Rectal smooth muscle tissue (tissue), 1 donor: ENCODE results near the gene OR6A2.
"Not testable (repeated sequence)": the region's sequence is repeated elsewhere in the genome, so short reads cannot be mapped to it uniquely, and the experiment has no call there.

Source experiments
- H3K27ac ChIP-seq: one replicate; pipeline ENCODE4 v1.7.0; 2013; ENCODE audit warnings: low read depth, low read length, inconsistent platforms
- H3K27me3 ChIP-seq: one replicate; pipeline ENCODE4 v1.7.0; 2013; ENCODE audit warnings: low read length; ENCODE audit not compliant: control insufficient read depth, insufficient read depth
- H3K36me3 ChIP-seq: one replicate; pipeline ENCODE4 v1.7.0; 2013; ENCODE audit warnings: low read length; ENCODE audit not compliant: control insufficient read depth, insufficient read depth
- H3K4me1 ChIP-seq: one replicate; pipeline ENCODE4 v1.7.0; 2013; ENCODE audit warnings: low read length; ENCODE audit not compliant: control insufficient read depth, insufficient read depth
- H3K4me3 ChIP-seq: one replicate; pipeline ENCODE4 v1.7.0; 2013; ENCODE audit warnings: low read length
- H3K9ac ChIP-seq: one replicate; pipeline ENCODE4 v1.7.0; 2013; ENCODE audit warnings: low read length

OR6A2 gene

DNA sequence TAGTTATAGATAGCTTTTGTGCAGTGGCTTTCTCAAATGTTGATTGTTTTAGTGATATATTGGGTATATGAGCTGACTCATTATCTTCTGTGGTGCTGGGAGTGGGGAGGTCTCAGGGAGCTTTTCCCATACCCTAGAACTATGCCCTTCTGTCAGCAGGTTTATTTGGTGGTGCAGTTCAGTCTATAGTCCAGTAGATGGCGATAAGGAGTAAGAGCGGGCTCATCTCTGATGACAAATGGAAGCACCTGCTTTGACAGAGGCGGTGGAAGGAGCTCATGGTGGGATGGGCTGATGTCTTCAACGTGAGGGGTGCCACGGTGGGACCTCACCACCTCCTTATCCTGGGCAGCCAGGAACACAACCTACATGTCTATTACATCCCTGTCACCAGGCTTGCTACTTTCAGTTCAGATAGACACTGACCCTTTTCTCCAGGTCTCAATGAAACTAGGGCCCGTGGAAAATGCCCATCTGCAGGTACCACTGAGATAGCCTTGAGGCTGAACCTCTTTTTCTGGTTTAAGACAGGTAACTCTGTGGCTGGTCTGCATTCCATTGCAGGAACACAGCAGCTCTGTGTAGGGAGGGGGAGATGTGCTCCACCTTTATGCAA, 13.0 kb upstream of the OR6A2 start:
- H3K27ac ChIP-seq, result no peak overlapping the region
- no peaks in the 10 kb centered on the region for H3K27me3 ChIP-seq
- H3K4me3 ChIP-seq, result no peak overlapping the region
- H3K9ac ChIP-seq, result no peak overlapping the region
- no peaks in the 10 kb centered on the region for H3K36me3 ChIP-seq
- no peaks in the 10 kb centered on the region for H3K4me1 ChIP-seq

GRCh38 chr11:6801075-6801474, 1.6 kb upstream of the OR6A2 start:
- H3K4me1 ChIP-seq, H3K4me3 ChIP-seq, H3K27ac ChIP-seq, H3K36me3 ChIP-seq, H3K9ac ChIP-seq, H3K27me3 ChIP-seq: not testable (repeated sequence)

DNA sequence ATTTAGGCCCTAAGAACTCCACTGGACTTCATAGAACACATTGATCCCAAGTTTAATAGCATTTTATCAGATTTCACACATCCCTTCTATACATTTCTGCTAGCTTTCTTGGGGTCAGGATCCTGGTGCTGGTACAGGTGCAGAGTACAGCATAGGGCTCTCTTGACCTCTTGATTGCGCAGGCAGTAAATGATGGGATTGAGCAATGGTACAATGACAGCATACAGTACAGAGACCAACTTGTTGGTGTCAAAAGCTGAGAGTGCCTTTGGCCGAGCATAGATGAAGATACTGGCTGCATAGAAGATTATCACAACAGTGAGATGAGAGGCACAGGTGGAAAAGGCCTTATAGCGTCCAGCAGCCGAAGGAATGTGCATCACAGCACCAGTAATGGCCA, 4.8 kb downstream of the OR6A2 start:
- no peaks in the 10 kb centered on the region for H3K36me3 ChIP-seq
- no peak overlapping the region for H3K27ac ChIP-seq
- no peak overlapping the region for H3K9ac ChIP-seq
- H3K27me3 ChIP-seq, result no peaks in the 10 kb centered on the region
- H3K4me1 ChIP-seq, result no peaks in the 10 kb centered on the region
- H3K4me3 ChIP-seq, result no peak overlapping the region

DNA sequence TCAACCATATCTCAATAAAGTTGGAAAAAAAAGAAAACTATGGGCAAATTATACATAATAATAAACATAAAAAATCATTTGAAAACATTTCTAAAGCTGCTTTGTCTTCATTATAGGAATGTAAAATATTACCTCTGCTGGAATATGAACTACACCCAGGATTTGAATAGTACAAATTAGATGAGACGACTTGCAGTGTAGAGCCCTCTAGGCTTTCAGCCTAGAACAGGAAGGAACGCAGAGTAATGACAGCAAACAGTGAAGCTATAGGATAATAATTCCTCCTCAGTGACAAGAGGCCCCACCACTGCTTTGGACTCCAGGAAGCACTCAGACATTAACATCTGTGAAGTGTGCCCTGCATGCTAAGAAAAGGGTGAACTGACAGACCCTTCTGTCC, 8.9 kb downstream of the OR6A2 start:
- no peaks in the 10 kb centered on the region for H3K4me1 ChIP-seq
- H3K9ac ChIP-seq, result no peak overlapping the region
- no peaks in the 10 kb centered on the region for H3K27me3 ChIP-seq
- H3K36me3 ChIP-seq, result no peaks in the 10 kb centered on the region
- no peak overlapping the region for H3K27ac ChIP-seq
- H3K4me3 ChIP-seq, result no peak overlapping the region

GRCh38 chr11:6782720-6783119, 16.8 kb downstream of the OR6A2 start, which contains the start of gene OR2AG1:
Gene OR2AG1, plus strand, starts transcription at chr11:6783020. Its CDS starts 2,018 bp downstream, at chr11:6785038.
- no peak within 1 kb of the TSS for H3K9ac ChIP-seq
- H3K27ac ChIP-seq, result no peak within 1 kb of the TSS
- no peak within 1 kb of the TSS for H3K4me3 ChIP-seq
- H3K36me3 ChIP-seq, result no peaks in the 10 kb centered on the region
- no peaks in the 10 kb centered on the region for H3K27me3 ChIP-seq
- H3K4me1 ChIP-seq, result no peaks in the 10 kb centered on the region

DNA sequence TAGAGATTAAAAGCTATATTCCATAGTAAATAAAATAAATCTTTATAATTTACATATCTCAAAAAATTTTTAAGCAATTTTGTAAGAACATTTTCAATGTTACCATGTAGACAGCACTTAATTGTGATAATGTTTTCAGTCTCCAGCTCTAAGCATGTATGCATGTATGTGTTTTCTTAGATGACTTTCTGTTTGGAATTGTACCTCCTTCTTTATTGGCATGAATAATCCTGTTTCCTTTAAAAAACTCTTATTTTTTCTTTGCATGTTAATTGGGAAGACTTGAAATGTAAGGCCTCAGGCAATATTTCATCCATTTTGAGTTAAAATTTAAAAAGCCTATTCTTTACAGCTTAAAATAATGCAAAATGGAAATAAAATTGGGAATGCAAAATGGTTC, 18.7 kb downstream of the OR6A2 start:
- no peaks in the 10 kb centered on the region for H3K27me3 ChIP-seq
- no peak overlapping the region for H3K4me3 ChIP-seq
- H3K27ac ChIP-seq, result no peak overlapping the region
- no peaks in the 10 kb centered on the region for H3K36me3 ChIP-seq
- H3K4me1 ChIP-seq, result no peaks in the 10 kb centered on the region
- no peak overlapping the region for H3K9ac ChIP-seq

GRCh38 chr11:6778518-6778917, 21.0 kb downstream of the OR6A2 start:
- no peak overlapping the region for H3K4me3 ChIP-seq
- H3K27ac ChIP-seq, result no peak overlapping the region
- no peaks in the 10 kb centered on the region for H3K4me1 ChIP-seq
- no peak overlapping the region for H3K9ac ChIP-seq
- H3K36me3 ChIP-seq, result no peaks in the 10 kb centered on the region
- no peaks in the 10 kb centered on the region for H3K27me3 ChIP-seq

- H3K27ac ChIP-seq, result no peak within 1 kb of the TSS
- no peak within 1 kb of the TSS for H3K9ac ChIP-seq
- no peak within 1 kb of the TSS for H3K4me3 ChIP-seq
- no peaks in the 10 kb centered on the region for H3K4me1 ChIP-seq
- H3K27me3 ChIP-seq, result no peaks in the 10 kb centered on the region
- no peaks in the 10 kb centered on the region for H3K36me3 ChIP-seq
These were observed 27.3 kb downstream of the OR6A2 start, which contains the start of gene OR2AG2 for GRCh38 chr11:6771926-6772893. Gene OR2AG2, minus strand, starts transcription at chr11:6771976. Its CDS starts 3,019 bp downstream, at chr11:6768957.

DNA sequence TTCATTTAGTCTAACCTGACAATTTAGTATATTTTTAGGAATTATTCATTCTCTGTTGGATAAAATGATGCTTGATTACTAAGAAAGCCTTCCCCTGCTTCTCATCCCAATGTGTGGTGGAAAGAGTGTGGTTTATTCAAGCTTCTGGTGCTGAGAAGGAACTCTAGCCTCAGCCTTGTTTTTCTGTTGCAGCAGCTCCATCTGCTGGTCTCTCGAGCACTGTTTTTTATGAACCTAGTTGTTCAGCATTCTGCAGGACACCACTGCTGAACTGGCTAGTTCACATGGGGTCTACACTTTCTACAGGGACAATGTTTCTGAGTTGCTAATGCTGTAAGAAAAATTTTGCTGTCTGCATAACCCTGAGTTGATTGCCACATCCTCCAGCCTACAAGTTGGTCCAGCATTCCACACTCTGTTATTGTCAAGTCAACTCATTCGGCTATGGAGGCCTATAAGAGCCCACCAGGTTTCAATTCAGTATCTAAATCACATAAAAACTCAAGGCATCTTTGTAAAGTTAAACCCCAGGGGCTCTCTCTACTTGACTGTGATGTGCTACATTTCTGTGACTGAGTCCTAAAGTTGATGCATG, 42.0 kb downstream of the OR6A2 start:
- no peaks in the 10 kb centered on the region for H3K4me1 ChIP-seq

GRCh38 chr11:6755953-6756347, 43.5 kb downstream of the OR6A2 start:
- Histone ChIP-seq H3K9ac (no peak overlapping the region), H3K36me3 (no peaks in the 10 kb centered on the region), H3K4me3 (no peak overlapping the region), H3K27me3 (no peaks in the 10 kb centered on the region), H3K27ac (no peak overlapping the region), H3K4me1 (no peaks in the 10 kb centered on the region)

More for the DNA sequence above, 42.0 kb downstream of the OR6A2 start:
- Histone ChIP-seq H3K27ac (no peak overlapping the region), H3K27me3 (no peaks in the 10 kb centered on the region), H3K36me3 (no peaks in the 10 kb centered on the region), H3K9ac (no peak overlapping the region), H3K4me3 (no peak overlapping the region)

DNA sequence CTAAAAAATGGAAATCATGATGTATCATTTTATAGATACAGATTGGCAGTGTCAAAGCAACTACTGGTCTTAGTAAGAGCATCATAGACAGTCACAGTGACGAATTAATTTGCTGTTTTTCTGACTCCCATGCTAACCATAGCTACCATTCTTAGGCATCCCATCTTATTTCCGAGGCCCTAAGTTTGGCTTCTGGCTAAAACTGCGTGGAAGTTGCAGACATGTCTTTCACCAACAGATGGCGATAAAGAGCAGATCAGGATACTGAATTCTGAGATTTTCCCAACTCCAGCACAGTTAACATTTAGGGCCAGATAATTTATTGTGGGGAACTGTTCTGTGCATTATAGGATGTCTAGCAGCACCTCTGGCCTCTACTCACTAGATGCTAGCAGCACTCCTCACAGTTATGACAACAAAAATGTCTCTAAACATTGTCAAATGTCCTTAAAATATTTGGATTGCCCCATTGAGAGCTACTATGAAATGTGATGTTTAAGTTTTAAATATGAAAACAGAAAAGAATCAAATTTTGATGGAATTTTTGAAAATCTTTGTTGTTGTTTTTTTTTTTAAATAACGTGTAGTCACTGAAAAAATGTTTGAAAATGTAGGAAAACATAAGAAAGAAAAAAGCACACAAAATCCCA, 44.1 kb downstream of the OR6A2 start:
- Histone ChIP-seq H3K27ac (no peak overlapping the region), H3K27me3 (no peaks in the 10 kb centered on the region), H3K4me1 (no peaks in the 10 kb centered on the region), H3K9ac (no peak overlapping the region), H3K36me3 (no peaks in the 10 kb centered on the region), H3K4me3 (no peak overlapping the region)

DNA sequence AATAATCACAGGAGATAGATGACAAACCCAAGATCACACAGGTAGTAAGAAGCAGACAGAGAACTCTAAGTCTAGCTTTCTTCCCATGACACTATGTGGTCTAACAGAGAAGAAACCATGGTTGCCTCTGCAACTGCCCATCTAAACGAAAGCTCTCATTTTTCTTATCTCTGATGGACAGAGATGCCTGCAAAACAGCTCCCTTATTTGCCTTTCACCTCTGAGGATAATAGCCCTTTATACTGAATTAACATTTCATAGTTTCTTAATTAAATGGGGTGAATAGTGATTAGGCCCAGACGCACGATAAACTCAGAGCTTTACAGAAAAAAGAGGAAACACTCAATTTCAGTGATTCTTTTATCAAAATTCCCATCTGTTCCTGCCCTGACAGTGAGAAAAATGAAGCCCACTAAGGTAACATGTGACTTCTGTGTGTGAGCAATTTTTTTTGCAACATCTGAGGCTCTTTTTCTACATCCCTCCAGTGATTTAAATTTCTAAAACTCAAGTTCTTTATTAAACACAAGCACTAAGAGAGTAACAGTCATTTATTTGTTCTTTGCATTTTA, 52.3 kb downstream of the OR6A2 start:
- Histone ChIP-seq H3K27me3 (no peaks in the 10 kb centered on the region), H3K4me1 (no peaks in the 10 kb centered on the region), H3K27ac (no peak overlapping the region), H3K36me3 (no peaks in the 10 kb centered on the region), H3K4me3 (no peak overlapping the region), H3K9ac (no peak overlapping the region)
